Activated T-helper 1 cell treated with anti-CD3 and anti-CD28 coated beads, Interleukin-12 subunit alpha, Interleukin-12 subunit beta, Interleukin-2, Interleukin-4 antibody, amounts not matched to agents 30 ng/mL and 10 ng/mL and 1 ng/mL, durations not matched to agents 14 hours and 24 hours and 36 hours (primary cell): ENCODE data around the gene RABGEF1. TPM values are rescaled to one million over a fixed set of nuclear protein-coding genes. Genes with fewer than 3 reads are reported as not detected.
"Not testable (repeated sequence)": the region's sequence is repeated elsewhere in the genome, so short reads cannot be mapped to it uniquely, and the experiment has no call there.

Experiments used
- DNase-seq: peaks from one replicate; pipeline ENCODE4 v3.0.0; 2021; ENCODE audit warnings: low spot score
- H3K27ac Mint-ChIP-seq: one replicate; pipeline ENCODE4 v1.8.0; 2021; ENCODE audit warnings: mild to moderate bottlenecking, mixed read lengths
- H3K27me3 Mint-ChIP-seq: one replicate; pipeline ENCODE4 v1.8.0; 2022; ENCODE audit warnings: mild to moderate bottlenecking, moderate library complexity, mixed read lengths; ENCODE audit not compliant: insufficient read depth
- H3K36me3 Mint-ChIP-seq: one replicate; pipeline ENCODE4 v1.8.0; 2021; ENCODE audit warnings: low read depth, mixed read lengths
- H3K4me1 Mint-ChIP-seq: one replicate; pipeline ENCODE4 v1.8.0; 2021; ENCODE audit warnings: low read depth, mixed read lengths
- H3K4me3 Mint-ChIP-seq: one replicate; pipeline ENCODE4 v1.8.0; 2021; ENCODE audit warnings: mild to moderate bottlenecking, moderate library complexity, mixed read lengths
- H3K9me3 Mint-ChIP-seq: one replicate; pipeline ENCODE4 v1.8.0; 2021; ENCODE audit warnings: mixed read lengths
- intact Hi-C: fragments of 100-400 bp; cut with micrococcal nuclease; formaldehyde crosslinking; loops from one replicate; pipeline ENCODE4 v1.15.1; 2024
- total RNA-seq: library from RNA; stranded (reverse); gene quantifications from 2 replicates; pipeline ENCODE4 v1.2.3, GENCODE V29; 2022

RABGEF1 gene
- total RNA-seq, 1 donor from 2014 or later = 27.8 TPM

DNA sequence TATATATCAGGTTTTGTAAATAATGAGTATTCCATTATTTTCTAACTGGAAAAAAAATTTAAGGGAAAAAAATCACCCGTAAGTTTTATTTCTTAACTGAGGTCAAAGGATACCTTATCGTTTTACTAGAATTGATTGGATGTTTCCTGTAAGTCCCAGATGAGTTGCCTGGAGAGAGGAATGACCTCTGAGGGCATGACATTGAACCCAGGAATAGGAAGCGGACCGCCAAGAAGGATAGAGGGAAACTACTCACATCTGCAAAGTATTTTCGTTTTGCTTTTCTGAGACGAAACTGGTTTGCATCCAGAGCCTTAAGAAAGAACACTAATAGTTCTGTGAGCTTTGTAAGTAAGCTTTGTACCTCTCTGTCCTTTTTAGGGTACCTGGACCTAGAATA, 17.4 kb downstream of the RABGEF1 start:
- intact Hi-C loops = loop anchor here (2.0 to 5.0 kb wide), 2 partner anchors 17 to 76 kb away; partner anchors contain the start of gene RABGEF1
- Mint-ChIP-seq H3K27ac (no peak overlapping the region), H3K36me3 (peaks cover 9% of the 10 kb centered on the region), H3K4me3 (no peak overlapping the region), H3K9me3 (no peaks in the 10 kb centered on the region), H3K27me3 (no peaks in the 10 kb centered on the region), H3K4me1 (peaks cover 34% of the 10 kb centered on the region)
- DNase-seq = no peak

GRCh38 chr7:66758950-66759628, 18.6 kb downstream of the RABGEF1 start:
- Mint-ChIP-seq H3K4me3 (peak overlapping the region; percentile 4), H3K9me3 (peaks cover 9% of the 10 kb centered on the region), H3K27ac (peak overlapping the region; percentile 73), H3K27me3 (no peaks in the 10 kb centered on the region), H3K4me1 (peaks cover 33% of the 10 kb centered on the region), H3K36me3 (peaks cover 14% of the 10 kb centered on the region)
- no peak for DNase-seq
- intact Hi-C loops = loop anchor here (1.0 to 5.0 kb wide), 3 partner anchors 10 to 77 kb away; partner anchors contain the start of gene RABGEF1

DNA sequence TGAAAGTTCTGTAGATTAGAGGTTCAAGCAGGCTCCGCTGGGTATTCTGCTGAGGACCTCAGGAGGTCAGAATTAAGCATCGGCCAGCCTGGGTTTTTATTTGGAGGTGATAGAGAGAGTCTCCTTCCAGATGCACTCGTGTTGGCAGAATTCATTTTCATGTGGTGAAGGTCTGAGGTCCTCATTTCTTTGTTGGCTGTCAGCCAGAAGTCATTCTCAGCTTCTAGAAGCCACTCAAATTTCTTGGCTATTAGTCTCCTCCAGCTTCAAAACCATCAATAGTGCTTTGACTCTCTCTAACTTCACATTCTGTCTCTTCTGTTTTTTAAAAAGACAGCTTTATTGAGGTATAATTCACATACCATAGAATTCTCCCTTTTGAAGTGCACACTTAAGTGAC, 22.6 kb downstream of the RABGEF1 start:
- H3K9me3 Mint-ChIP-seq, H3K4me3 Mint-ChIP-seq, intact Hi-C loops, H3K27ac Mint-ChIP-seq, H3K27me3 Mint-ChIP-seq, DNase-seq: not testable (repeated sequence)
- Mint-ChIP-seq H3K36me3 (peaks cover 14% of the 10 kb centered on the region), H3K4me1 (peaks cover 34% of the 10 kb centered on the region)

DNA sequence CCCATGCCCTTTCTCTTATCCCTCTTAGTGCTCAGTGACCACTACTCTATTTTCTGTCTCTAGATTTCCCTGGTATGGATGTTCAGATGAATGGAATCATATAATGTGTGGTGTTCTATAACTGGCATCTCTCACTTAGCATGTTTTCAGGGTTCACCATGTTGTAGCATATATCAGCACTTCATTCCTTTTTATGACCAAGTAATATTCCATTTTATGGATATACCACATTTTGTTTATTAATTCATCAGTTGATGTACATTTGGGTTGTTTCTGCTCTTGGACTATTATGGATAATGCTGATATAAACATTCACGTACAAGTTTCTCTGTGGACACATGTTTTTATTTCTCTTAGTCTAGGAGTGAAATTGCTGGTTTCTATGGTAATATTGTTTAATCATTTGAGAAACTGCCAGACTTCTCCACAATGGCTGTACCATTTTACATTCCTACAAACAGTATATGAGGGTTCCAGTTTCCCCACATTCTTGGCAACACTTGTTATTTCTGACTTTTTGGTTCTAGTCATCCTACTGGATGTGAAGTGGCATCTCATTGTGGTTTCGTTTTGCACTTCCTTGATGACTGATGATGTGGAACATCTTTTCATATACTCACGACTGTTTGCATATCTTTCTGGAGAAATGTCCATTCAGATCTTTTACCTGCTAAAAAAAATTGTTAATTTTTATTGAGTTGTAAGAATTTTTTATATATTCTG, 23.3 kb downstream of the RABGEF1 start:
- intact Hi-C loops, DNase-seq, H3K9me3 Mint-ChIP-seq, H3K4me3 Mint-ChIP-seq, H3K27me3 Mint-ChIP-seq, H3K27ac Mint-ChIP-seq: not testable (repeated sequence)
- Mint-ChIP-seq H3K36me3 (peaks cover 14% of the 10 kb centered on the region), H3K4me1 (peaks cover 28% of the 10 kb centered on the region)

DNA sequence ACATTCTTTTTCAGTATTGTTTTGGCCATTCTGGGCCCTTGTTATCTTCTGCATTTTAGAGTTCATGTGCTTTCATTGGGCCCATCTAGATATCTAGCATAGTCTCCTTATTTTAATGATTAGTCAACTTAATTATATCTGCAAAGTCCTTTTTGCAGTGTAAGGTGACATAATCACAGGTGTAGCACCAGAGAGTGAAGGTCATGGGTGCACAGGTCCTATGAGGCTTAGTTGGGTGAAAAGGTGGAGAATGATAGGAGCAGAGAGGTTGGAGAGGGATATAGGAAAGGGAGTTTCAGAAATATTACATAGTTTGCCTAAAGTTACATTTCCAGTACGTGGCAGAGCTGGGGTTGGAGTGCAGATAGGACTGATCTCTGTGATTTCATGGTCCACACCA, 24.4 kb downstream of the RABGEF1 start:
- intact Hi-C loops, H3K9me3 Mint-ChIP-seq, H3K27me3 Mint-ChIP-seq, H3K27ac Mint-ChIP-seq, DNase-seq, H3K4me3 Mint-ChIP-seq: not testable (repeated sequence)
- Mint-ChIP-seq H3K4me1 (peaks cover 27% of the 10 kb centered on the region), H3K36me3 (peaks cover 17% of the 10 kb centered on the region)

DNA sequence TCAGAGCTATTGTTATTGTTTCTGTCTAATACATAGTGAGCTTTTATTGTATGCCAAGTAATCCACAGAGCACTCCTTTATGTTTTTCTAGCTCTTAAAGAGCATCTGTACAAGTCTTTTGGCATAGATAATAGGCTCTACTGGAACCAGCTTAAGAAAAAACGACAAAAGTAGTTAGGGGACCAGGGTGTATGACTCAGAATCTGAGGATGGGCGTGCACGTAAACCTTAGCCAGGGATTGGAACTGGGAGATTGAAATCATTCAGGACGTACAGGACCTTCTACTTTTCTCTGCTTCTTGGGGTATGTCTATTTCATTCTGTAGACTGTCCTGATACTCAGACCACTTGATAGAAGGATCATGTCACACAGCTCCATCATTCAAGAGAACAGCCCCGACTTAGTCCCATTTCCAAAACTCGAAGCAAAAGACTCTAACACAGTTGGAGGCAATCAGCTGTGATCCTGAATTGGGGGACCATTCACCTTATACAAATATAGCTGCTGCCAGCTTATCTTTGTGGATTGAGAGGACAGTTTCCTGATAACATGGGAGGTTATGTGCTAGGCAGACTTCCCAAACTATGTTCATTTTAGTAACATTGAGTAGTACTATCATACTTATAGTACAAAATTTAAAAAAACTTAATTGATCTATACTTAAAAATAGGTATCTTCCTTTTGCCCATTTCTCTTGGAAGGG, 24.9 kb downstream of the RABGEF1 start:
- H3K27ac Mint-ChIP-seq, H3K27me3 Mint-ChIP-seq, H3K4me3 Mint-ChIP-seq, DNase-seq, intact Hi-C loops, H3K9me3 Mint-ChIP-seq: not testable (repeated sequence)
- H3K4me1 Mint-ChIP-seq = peaks cover 26% of the 10 kb centered on the region
- peaks cover 17% of the 10 kb centered on the region for H3K36me3 Mint-ChIP-seq

DNA sequence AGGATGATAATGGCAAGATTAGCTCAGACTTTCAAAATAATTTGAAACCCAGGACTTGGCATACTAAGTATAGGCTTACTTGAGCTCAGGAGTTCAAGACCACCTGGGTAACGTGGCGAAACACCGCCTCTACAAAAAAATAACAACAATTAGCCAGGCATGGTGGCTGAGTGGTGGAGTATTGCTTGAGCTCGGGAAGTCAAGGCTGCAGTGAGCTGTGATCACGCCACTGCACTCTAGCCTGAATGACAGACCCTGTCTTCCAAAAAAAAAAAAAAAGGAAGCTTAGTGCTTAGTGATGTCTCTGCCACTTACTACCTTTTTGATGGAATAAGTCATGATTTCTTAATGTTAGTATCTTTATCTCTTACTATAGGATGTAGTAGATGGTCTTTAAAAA, 25.5 kb downstream of the RABGEF1 start:
- Mint-ChIP-seq H3K9me3 (peaks cover 9% of the 10 kb centered on the region), H3K36me3 (peaks cover 17% of the 10 kb centered on the region), H3K4me3 (no peak overlapping the region), H3K27me3 (no peaks in the 10 kb centered on the region), H3K27ac (no peak overlapping the region), H3K4me1 (peaks cover 24% of the 10 kb centered on the region)
- intact Hi-C loops = no loop called here
- no peak for DNase-seq

DNA sequence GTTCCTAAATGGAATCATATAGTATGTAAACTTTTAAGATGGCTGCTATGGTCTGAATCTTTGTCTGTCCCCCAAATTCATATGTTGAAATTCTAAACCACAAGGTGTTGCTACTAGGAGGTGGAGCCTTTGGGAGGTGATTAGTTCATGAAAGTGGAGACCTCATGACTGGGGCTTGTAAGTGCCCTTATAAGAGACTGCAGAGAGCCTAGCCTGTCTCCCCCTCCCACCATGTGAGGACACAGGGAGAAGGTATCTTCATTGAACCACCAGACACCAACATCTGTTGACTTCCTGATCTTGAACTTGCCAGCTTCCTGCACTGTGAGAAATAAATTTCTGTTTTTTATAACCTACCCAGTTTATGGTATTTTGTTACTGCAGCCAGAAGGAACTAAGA, 27.0 kb downstream of the RABGEF1 start:
- intact Hi-C loops, H3K4me3 Mint-ChIP-seq, H3K27ac Mint-ChIP-seq, H3K27me3 Mint-ChIP-seq, H3K9me3 Mint-ChIP-seq, DNase-seq: not testable (repeated sequence)
- peaks cover 24% of the 10 kb centered on the region for H3K4me1 Mint-ChIP-seq
- peaks cover 23% of the 10 kb centered on the region for H3K36me3 Mint-ChIP-seq

DNA sequence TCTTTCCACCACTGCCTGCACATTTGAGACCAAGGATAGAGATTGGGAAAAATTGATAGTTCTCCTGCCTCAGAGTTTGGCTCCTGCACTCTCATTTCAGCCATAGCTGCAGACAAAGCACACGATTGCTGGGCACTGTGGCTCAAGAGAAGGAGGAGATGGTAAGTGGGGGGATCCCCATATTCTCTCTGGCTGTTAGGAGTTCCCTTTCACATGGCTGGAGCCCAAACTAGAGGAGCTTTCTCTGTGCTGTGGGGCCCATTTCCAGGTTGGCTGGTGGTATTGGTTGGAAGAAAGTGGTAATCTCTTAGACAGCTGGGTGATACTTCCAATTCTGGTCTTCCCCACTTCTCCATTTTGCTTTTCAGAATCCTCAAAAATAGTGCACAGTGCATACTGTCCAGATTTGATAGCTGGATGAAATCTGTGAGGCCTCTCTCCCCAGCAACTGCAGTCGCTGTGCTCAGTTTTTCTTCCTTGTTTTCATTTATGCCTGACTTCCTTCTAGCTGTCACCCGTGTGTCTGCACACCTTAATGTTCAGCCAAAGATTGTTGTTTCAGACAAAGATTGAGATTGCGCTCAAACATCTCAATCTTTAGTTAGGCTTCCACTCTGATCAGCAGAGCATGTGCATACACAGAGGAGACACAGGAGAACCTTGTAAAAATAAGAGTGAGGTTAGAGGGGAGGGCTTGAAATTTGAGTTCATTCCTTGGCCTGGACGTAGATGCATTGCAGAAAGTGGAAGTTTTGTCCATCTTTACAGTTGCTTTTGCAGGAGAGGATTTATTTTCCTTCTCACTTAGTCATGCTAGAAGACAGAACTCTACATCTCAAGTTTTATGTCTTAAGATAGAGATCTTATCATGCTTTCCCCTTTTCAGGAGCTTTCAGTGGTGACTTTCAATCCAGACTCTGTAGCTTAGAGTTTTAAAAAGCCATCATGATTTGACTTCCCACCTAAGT, 28.6 kb downstream of the RABGEF1 start:
- Mint-ChIP-seq H3K9me3 (no peaks in the 10 kb centered on the region), H3K27ac (peak overlapping the region; percentile 76), H3K36me3 (peaks cover 16% of the 10 kb centered on the region), H3K27me3 (no peaks in the 10 kb centered on the region), H3K4me1 (peaks cover 24% of the 10 kb centered on the region), H3K4me3 (no peak overlapping the region)
- intact Hi-C loops = loop anchor here (1.0 kb wide), 1 partner anchor 10 kb away; no protein-coding TSS in a partner anchor
- DNase-seq = no peak

DNA sequence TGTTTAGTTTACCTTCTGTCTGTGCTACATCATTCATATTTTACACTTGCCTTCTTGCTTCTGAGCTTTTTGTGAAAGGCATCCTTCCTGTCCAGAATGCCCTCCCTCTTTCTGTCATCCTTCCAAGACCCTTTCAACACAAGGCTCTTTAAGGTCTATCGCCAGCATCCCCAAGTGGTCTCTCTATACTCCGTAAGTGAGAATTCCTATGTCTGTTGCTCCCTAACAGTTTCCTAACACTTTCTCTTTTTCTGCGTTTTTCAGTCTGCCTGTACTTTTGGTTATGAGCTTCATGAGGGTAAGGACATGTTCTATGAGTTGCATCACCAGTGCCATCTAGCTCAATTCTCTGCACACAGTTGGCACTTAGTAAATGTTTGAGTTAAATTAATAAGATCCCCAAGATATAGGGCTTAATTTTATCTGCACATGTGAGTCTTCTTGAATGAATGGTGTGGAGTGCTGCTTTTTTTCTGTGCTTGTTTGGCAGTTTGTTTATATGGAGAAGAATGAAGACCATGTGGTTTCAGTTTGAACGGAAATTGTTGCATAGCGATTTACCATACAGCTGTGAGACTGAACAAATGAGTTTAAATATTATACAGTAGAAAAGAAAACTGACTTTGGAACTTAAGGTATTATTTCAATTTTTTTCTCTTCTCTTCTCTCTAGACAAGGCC, 29.4 kb downstream of the RABGEF1 start:
- peaks cover 20% of the 10 kb centered on the region for H3K4me1 Mint-ChIP-seq
- H3K4me3 Mint-ChIP-seq = no peak overlapping the region
- H3K27me3 Mint-ChIP-seq = no peaks in the 10 kb centered on the region
- H3K36me3 Mint-ChIP-seq = peaks cover 23% of the 10 kb centered on the region
- intact Hi-C loops = loop anchor here (1.0 kb wide), 2 partner anchors 10 to 11 kb away; no protein-coding TSS in a partner anchor
- no peak for DNase-seq
- peak overlapping the region; percentile 76 for H3K27ac Mint-ChIP-seq
- H3K9me3 Mint-ChIP-seq = no peaks in the 10 kb centered on the region

- Mint-ChIP-seq H3K4me3 (no peak overlapping the region), H3K9me3 (no peaks in the 10 kb centered on the region), H3K4me1 (peaks cover 20% of the 10 kb centered on the region), H3K27ac (no peak overlapping the region), H3K27me3 (no peaks in the 10 kb centered on the region), H3K36me3 (peaks cover 30% of the 10 kb centered on the region)
- intact Hi-C loops = no loop called here
- DNase-seq = no peak
These were observed 31.3 kb downstream of the RABGEF1 start for GRCh38 chr7:66771795-66772194.

- Mint-ChIP-seq H3K4me1 (peaks cover 15% of the 10 kb centered on the region), H3K36me3 (peaks cover 34% of the 10 kb centered on the region)
- H3K27me3 Mint-ChIP-seq, H3K4me3 Mint-ChIP-seq, H3K27ac Mint-ChIP-seq, DNase-seq, intact Hi-C loops, H3K9me3 Mint-ChIP-seq: not testable (repeated sequence)
These were observed 33.2 kb downstream of the RABGEF1 start for GRCh38 chr7:66773744-66774143.
